Measurements from ENCODE around the gene SIMC1.

Gene SIMC1

GRCh38 chr5:176317534-176318374 lies 79.5 kb downstream of the SIMC1 start:
- DNase-seq, result no peak

DNA sequence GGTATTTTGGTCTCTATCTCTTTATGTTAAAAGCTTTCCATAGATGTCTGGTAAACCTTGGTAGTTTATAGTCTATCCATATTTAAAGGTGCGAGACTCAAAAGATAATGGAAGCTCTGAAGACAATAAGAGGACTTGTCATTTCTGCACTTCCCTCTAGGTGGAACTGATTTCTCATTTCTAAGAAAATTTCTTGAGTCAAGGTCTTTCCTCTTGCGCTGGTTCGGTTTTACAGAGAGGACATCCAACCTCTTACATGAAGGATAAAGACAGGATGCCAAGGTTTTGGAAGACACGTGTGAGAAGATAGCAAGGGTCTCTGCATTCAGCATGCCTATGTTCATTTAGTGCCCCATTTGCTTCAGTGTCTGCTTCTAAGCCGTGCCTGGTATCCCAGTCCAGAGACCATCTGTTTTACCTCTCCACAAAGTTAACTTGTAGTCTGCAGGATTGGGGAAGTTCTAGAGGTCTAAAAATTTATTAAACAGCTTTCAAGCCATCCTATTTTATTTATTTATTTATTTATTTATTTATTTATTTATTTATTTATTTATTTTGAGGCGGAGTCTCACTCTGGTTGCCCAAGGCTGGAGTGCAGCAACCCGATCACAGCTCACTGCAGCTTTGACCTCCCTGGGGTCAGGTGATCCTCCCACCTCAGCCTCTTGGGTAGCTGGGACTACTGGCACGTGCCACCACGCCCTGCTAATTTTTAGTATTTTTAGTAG lies 81.8 kb downstream of the SIMC1 start:
- DNase-seq, result no peak

- no peak for DNase-seq
These were observed 82.4 kb downstream of the SIMC1 start for GRCh38 chr5:176320577-176320976.

DNA sequence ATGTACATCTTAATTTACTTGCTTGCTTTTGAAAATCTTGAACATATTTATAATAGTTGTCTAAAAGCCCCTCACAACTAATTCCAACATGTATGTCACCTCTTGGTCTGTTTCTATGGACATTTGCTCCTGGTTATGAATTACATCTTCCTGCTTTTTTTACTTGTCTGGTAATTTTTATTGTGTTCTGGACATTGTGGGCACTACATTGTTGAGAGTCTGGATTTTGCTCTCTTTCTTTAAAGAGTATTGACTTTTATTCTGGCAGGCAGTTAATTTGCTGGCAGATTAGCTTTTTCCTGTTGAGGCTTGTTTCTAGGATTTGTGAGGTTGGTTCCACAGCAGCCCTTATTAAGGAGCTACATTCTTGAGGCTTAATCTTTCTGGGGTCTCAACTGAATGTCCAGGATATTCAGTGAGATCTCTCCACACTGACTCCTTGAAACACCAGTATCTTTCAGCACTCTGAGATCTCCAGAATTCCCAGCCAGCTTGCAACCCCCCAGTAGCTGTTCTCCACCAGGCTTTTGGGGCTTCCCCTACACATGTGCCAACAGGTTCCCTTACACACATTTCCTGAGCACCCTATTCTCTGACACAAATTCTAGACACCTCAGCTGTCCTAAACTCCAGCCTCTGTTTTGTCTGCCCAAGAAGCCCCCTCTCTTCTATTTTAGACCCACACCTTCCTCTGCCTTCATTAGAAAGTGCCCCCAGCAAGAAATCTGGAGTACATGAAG lies 96.0 kb downstream of the SIMC1 start:
- DNase-seq, result no peak

GRCh38 chr5:176337913-176338312 lies 99.7 kb downstream of the SIMC1 start:
- DNase-seq, result no peak

- DNase-seq, result no peak
These were observed 101.1 kb downstream of the SIMC1 start for GRCh38 chr5:176339304-176339703.

DNA sequence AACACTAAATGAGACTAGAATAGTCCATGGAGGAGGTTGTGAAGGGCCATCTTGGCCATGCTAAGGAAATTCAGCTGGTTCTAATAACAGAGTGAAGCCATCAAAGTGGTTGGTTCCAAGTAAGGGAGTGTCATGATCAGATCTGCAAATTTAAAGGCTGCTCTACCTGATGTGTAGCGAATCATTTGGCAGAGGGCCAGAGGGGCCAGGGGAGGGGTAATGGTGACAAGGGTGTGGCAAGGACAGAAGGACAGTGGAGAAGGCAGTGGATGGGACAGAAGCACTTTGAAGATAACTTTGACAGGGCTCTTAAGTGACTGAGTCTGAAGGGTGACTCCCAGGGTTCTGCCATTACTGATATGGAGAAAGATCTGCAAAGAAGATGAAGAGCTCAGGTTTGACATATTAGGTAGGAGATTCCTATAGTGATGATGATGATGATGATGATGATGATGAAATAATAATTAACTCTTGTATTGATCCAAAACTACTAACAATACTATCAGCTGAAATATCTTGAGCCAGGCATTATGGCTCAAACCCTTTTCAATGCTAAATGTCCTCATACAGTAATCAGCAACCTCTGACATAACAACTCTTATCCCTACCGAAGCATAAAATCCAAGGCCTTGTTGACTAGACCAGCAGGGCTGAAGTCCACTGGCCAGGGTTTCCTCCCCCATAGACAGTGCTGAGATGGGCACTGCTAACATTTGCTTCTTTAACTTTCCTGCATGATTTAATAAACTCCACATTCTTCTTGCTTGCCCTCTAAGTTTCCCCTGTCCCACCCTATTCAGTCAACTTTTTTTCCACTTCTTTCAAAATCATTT lies 103.3 kb downstream of the SIMC1 start:
- no peak for DNase-seq

GRCh38 chr5:176342158-176342483 lies 103.9 kb downstream of the SIMC1 start:
- DNase-seq, result no peak

DNA sequence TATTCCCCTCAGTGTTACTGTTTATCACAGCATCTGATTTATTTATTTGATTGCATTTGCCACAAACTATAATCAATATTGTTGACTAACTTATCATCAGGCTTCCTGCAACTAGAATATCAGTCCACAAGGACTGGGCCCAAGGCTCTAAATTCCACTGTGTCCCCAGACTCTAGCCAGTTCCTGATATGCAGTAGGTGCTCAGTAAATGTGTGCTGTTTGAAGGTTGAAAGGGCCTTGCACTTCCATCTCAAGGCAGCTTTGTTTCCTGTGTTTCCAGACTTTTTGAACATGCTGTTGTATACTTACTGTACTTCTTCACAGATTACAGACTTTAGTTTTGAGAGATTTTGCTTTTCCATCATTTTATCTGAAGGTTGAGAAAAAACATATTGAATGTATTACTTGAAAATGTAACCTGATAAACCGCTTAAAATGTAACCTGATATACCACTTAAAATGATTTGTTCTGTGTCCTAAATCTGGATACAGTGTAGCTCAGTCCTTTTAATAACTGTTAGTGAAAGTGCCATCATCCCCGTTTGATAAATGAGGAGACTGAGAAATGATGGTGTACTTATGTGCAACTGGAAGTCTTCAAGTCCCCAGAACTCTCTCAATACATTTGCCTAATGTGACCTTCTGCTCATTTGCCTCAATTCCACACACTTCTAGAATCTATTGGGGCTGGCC lies 104.7 kb downstream of the SIMC1 start:
- DNase-seq, result no peak

GRCh38 chr5:176350416-176350815 lies 112.2 kb downstream of the SIMC1 start:
- DNase-seq, result no peak

GRCh38 chr5:176352116-176352878 lies 114.1 kb downstream of the SIMC1 start:
- no peak for DNase-seq

- no peak for DNase-seq
These were observed 115.3 kb downstream of the SIMC1 start for GRCh38 chr5:176353533-176353932.

GRCh38 chr5:176355400-176356178 lies 117.4 kb downstream of the SIMC1 start:
- DNase-seq, result no peak

DNA sequence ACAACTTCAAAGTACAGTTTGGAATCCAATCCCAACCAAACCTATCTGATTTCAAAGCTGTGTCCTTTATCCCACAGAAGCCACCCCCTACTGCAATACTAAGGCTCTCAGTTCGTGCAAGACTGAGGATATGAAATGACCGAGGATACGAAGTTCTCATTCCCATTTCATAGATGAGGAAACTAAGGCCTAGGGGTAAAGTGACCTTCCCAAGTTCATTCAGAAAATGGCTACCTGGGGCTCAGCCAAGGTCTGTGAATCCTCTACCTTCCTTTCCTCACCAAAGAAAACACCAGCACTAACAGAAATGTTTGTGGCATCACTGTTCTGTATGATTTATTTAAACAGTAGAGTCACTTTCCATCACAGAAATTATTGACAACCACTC lies 117.9 kb downstream of the SIMC1 start:
- no peak for DNase-seq

GRCh38 chr5:176359658-176360057 lies 121.4 kb downstream of the SIMC1 start:
- DNase-seq, result no peak

- DNase-seq, result peak; percentile 11
These were observed 122.7 kb downstream of the SIMC1 start for GRCh38 chr5:176360894-176361436.

GRCh38 chr5:176361437-176362232 lies 123.4 kb downstream of the SIMC1 start, which contains the start of gene KIAA1191:
KIAA1191 (minus strand) TSS chr5:176361764; CDS start chr5:176359508, 2,256 bp downstream.
- DNase-seq, result peak; percentile 90

DNA sequence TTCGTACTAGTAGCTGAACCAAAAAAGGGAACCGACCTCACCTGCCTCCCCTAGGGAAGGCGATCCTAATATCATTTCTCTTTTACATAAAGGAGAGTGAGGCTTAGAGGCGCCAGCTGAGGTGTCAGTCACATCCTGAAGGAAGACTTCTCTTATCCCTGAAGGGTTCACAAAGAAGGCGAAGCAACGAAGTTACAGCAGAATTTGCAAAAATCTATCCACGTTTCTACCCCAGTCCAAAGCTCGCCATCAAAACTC lies 123.9 kb downstream of the SIMC1 start:
- DNase-seq, result no peak

GRCh38 chr5:176364765-176365350 lies 126.6 kb downstream of the SIMC1 start:
- DNase-seq, result no peak
